GM23338 (cell line): ENCODE results near the gene VAPA. TPM values are rescaled to one million over a fixed set of nuclear protein-coding genes. Genes with fewer than 3 reads are reported as not detected.

ENCODE experiments used
- ETS1 ChIP-seq: IDR thresholded peaks from 2 replicates; pipeline ENCODE4 v1.6.1; 2016; ENCODE audit warnings: antibody characterized with exemption
- EZH2 ChIP-seq: fragments of 200-600 bp; sonication (generic); IDR thresholded peaks from one replicate; pipeline ENCODE4 v1.8.0; 2017; ENCODE audit warnings: antibody characterized with exemption, mild to moderate bottlenecking, low read depth; ENCODE audit not compliant: unreplicated experiment
- POLR2AphosphoS5 ChIP-seq: IDR thresholded peaks from 2 replicates; pipeline ENCODE4 v1.6.1; 2016; ENCODE audit warnings: antibody characterized with exemption, low read depth
- REST ChIP-seq: IDR thresholded peaks from one replicate; pipeline ENCODE4 v1.6.1; 2018; ENCODE audit warnings: antibody characterized with exemption; ENCODE audit not compliant: unreplicated experiment
- ZNF114 ChIP-seq: fragments of 250-450 bp; sonication (Bioruptor Pico); IDR thresholded peaks from 2 replicates; pipeline ENCODE4 v1.5.0; 2020; ENCODE audit warnings: mild to moderate bottlenecking, moderate library complexity
- polyA plus RNA-seq: library from polyadenylated mRNA; unstranded; fragments of >200 nt; fragmentation: Nextera tagmentation; extraction: Ambion mirVana; gene quantifications from 2 replicates; pipeline ENCODE4 v1.2.1, GENCODE V29; 2016
- small RNA-seq: library from RNA; depleted of rRNA; stranded (forward); fragments of <200 nt; gene quantifications from one replicate; pipeline ENCODE3, GENCODE V24; 2014; ENCODE audit warnings: low replicate concordance
- total RNA-seq: library from RNA; depleted of rRNA; stranded (reverse); fragments of >200 nt; shearing (Covaris generic); gene quantifications from 2 replicates; pipeline ENCODE4 v1.2.3, GENCODE V29; 2014; rRNA removed

VAPA gene
- total and polyA plus RNA-seq, 2 experiments from 2014 or later: 162 to 178 TPM

- TF ChIP-seq REST (no peak), POLR2AphosphoS5 (no peak), EZH2 (no peak), ETS1 (no peak), ZNF114 (CRISPR knock-in tag) (no peak)
These were observed 94.3 kb downstream of the VAPA start (continued) for GRCh38 chr18:10008006-10008647.

Small RNAs within 50 kb of the gene (small RNA-seq; reads per million reads assigned to genes)
- gene RNA5SP450: 0.12 reads per million

Other genes with a start within 250 kb of the VAPA start
- 18.8 and 33.8 TPM in 2 replicates for gene RAB31, start 205.7 kb upstream of the VAPA start, total RNA-seq
- gene RAB31, start 205.7 kb upstream of the VAPA start, polyA plus RNA-seq: 34.0 and 46.1 TPM in 2 replicates
- gene TXNDC2, start 28.0 kb upstream of the VAPA start, total RNA-seq: not detected in 2 replicates
- gene TXNDC2, start 28.0 kb upstream of the VAPA start, polyA plus RNA-seq: 0.16 TPM in 1 of 2 replicates, not detected in the other